Dermis blood vessel endothelial cell (primary cell): ENCODE results near the gene KCNMB2. TPM values are rescaled to one million over a fixed set of nuclear protein-coding genes. Genes with fewer than 3 reads are reported as not detected.
"Not testable (repeated sequence)": the region's sequence is repeated elsewhere in the genome, so short reads cannot be mapped to it uniquely, and the experiment has no call there.

Experiments used
- DNase-seq: peaks from one replicate; pipeline ENCODE4 v3.0.0; 2010
- total RNA-seq: library from RNA; depleted of rRNA; stranded (reverse); fragments of >200 nt; gene quantifications from 2 replicates; pipeline ENCODE4 v1.2.3, GENCODE V29; 2014

Gene KCNMB2
- total RNA-seq, 1 donor from 2014 or later: not detected

- no peak for DNase-seq
These were observed 15.8 kb upstream of the KCNMB2 start for GRCh38 chr3:178520451-178520850.

GRCh38 chr3:178522200-178523052 lies 13.8 kb upstream of the KCNMB2 start:
- DNase-seq: no peak

- no peak for DNase-seq
These were observed 11.0 kb upstream of the KCNMB2 start for GRCh38 chr3:178525251-178525650.

GRCh38 chr3:178526291-178526690 lies 9.9 kb upstream of the KCNMB2 start:
- DNase-seq: no peak

GRCh38 chr3:178527981-178528380 lies 8.3 kb upstream of the KCNMB2 start:
- DNase-seq: no peak

- DNase-seq: no peak
These were observed 6.5 kb upstream of the KCNMB2 start for GRCh38 chr3:178529606-178530225.

GRCh38 chr3:178532476-178532875 lies 3.8 kb upstream of the KCNMB2 start:
- DNase-seq: peak; percentile 16

GRCh38 chr3:178537122-178537705 lies 978 bp downstream of the KCNMB2 start:
- no peak for DNase-seq

- no peak for DNase-seq
These were observed 1.8 kb downstream of the KCNMB2 start for GRCh38 chr3:178538056-178538455.

- no peak for DNase-seq
These were observed 3.9 kb downstream of the KCNMB2 start for GRCh38 chr3:178540184-178540583.

- no peak for DNase-seq
These were observed 9.1 kb downstream of the KCNMB2 start for GRCh38 chr3:178545337-178545736.

GRCh38 chr3:178546079-178546478 lies 9.8 kb downstream of the KCNMB2 start:
- DNase-seq: no peak

- DNase-seq: not testable (repeated sequence)
These were observed 13.2 kb downstream of the KCNMB2 start for GRCh38 chr3:178549426-178549825.

GRCh38 chr3:178551916-178552321 lies 15.7 kb downstream of the KCNMB2 start:
- DNase-seq: no peak

- DNase-seq: no peak
These were observed 22.4 kb downstream of the KCNMB2 start for GRCh38 chr3:178558637-178559036.

GRCh38 chr3:178560759-178561158 lies 24.5 kb downstream of the KCNMB2 start:
- no peak for DNase-seq

- no peak for DNase-seq
These were observed 25.0 kb downstream of the KCNMB2 start for GRCh38 chr3:178561239-178561638.

- peak; percentile 4 for DNase-seq
These were observed 26.1 kb downstream of the KCNMB2 start for GRCh38 chr3:178562143-178562946.

GRCh38 chr3:178562947-178563232 lies 26.7 kb downstream of the KCNMB2 start:
- DNase-seq: no peak

- no peak for DNase-seq
These were observed 31.4 kb downstream of the KCNMB2 start for GRCh38 chr3:178567611-178568010.

GRCh38 chr3:178568155-178568731 lies 32.0 kb downstream of the KCNMB2 start:
- no peak for DNase-seq

- DNase-seq: no peak
These were observed 32.7 kb downstream of the KCNMB2 start for GRCh38 chr3:178568911-178569310.

- DNase-seq: no peak
These were observed 33.6 kb downstream of the KCNMB2 start for GRCh38 chr3:178569826-178570225.
